SJCRH30 (cell line): ENCODE data around the gene LRP6. TPM values are rescaled to one million over a fixed set of nuclear protein-coding genes. Genes with fewer than 3 reads are reported as not detected.

Experiments
- DNase-seq, 2 experiments: peaks; one replicate each; pipeline ENCODE4 v3.0.0-alpha.2; 2015 to 2020
- H3K27ac ChIP-seq: fragments of 250-450 bp; sonication (Bioruptor Pico); 2 replicates; pipeline ENCODE4 v1.5.1; 2020; ENCODE audit warnings: mild to moderate bottlenecking, moderate library complexity
- H3K27me3 ChIP-seq: fragments of 250-450 bp; sonication (Bioruptor Pico); 2 replicates; pipeline ENCODE4 v1.5.1; 2020; ENCODE audit warnings: mild to moderate bottlenecking, moderate library complexity
- H3K36me3 ChIP-seq: fragments of 250-450 bp; sonication (Bioruptor Pico); 2 replicates; pipeline ENCODE4 v1.5.1; 2020; ENCODE audit warnings: mild to moderate bottlenecking, moderate library complexity
- H3K4me1 ChIP-seq: fragments of 250-450 bp; sonication (Bioruptor Pico); 2 replicates; pipeline ENCODE4 v1.5.1; 2020; ENCODE audit warnings: mild to moderate bottlenecking, moderate library complexity
- H3K4me3 ChIP-seq: fragments of 250-450 bp; sonication (Bioruptor Pico); 2 replicates; pipeline ENCODE4 v1.5.1; 2020; ENCODE audit warnings: mild to moderate bottlenecking, moderate library complexity
- H3K9me3 ChIP-seq: fragments of 250-450 bp; sonication (Bioruptor Pico); replicated peaks from 2 replicates; pipeline ENCODE4 v1.5.1; 2020; ENCODE audit warnings: mild to moderate bottlenecking, moderate library complexity
- total RNA-seq: library from RNA; depleted of rRNA; stranded (reverse); fragments of >200 nt; shearing (Covaris generic); gene quantifications from 2 replicates; pipeline ENCODE4 v1.2.3, GENCODE V29; 2014

LRP6 gene
- total RNA-seq, 1 experiment from 2014 or later: 32.2 TPM

- Histone ChIP-seq H3K4me3 (no peak overlapping the region), H3K27me3 (no peaks in the 10 kb centered on the region), H3K36me3 (no peaks in the 10 kb centered on the region), H3K27ac (no peak overlapping the region), H3K9me3 (no peaks in the 10 kb centered on the region), H3K4me1 (no peaks in the 10 kb centered on the region)
- no peak for DNase-seq
Measured at GRCh38 chr12:12214201-12214600, 52.6 kb downstream of the LRP6 start.

GRCh38 chr12:12212769-12213168 is 54.1 kb downstream of the LRP6 start:
- H3K4me3 ChIP-seq: no peak overlapping the region
- no peak overlapping the region for H3K27ac ChIP-seq
- H3K27me3 ChIP-seq: no peaks in the 10 kb centered on the region
- no peaks in the 10 kb centered on the region for H3K4me1 ChIP-seq
- H3K36me3 ChIP-seq: no peaks in the 10 kb centered on the region
- H3K9me3 ChIP-seq: no peaks in the 10 kb centered on the region
- DNase-seq: no peak

GRCh38 chr12:12210983-12211382 is 55.9 kb downstream of the LRP6 start:
- no peak overlapping the region for H3K27ac ChIP-seq
- no peak overlapping the region for H3K4me3 ChIP-seq
- H3K36me3 ChIP-seq: no peaks in the 10 kb centered on the region
- H3K9me3 ChIP-seq: no peaks in the 10 kb centered on the region
- no peaks in the 10 kb centered on the region for H3K27me3 ChIP-seq
- DNase-seq: no peak
- H3K4me1 ChIP-seq: no peaks in the 10 kb centered on the region

GRCh38 chr12:12210416-12210815 is 56.4 kb downstream of the LRP6 start:
- H3K36me3 ChIP-seq: no peaks in the 10 kb centered on the region
- DNase-seq: no peak
- no peaks in the 10 kb centered on the region for H3K4me1 ChIP-seq
- H3K4me3 ChIP-seq: no peak overlapping the region
- no peak overlapping the region for H3K27ac ChIP-seq
- H3K9me3 ChIP-seq: no peaks in the 10 kb centered on the region
- no peaks in the 10 kb centered on the region for H3K27me3 ChIP-seq

GRCh38 chr12:12209675-12210074 is 57.2 kb downstream of the LRP6 start:
- Histone ChIP-seq H3K36me3 (no peaks in the 10 kb centered on the region), H3K4me3 (no peak overlapping the region), H3K9me3 (no peaks in the 10 kb centered on the region), H3K4me1 (no peaks in the 10 kb centered on the region), H3K27ac (no peak overlapping the region), H3K27me3 (no peaks in the 10 kb centered on the region)
- no peak for DNase-seq

DNA sequence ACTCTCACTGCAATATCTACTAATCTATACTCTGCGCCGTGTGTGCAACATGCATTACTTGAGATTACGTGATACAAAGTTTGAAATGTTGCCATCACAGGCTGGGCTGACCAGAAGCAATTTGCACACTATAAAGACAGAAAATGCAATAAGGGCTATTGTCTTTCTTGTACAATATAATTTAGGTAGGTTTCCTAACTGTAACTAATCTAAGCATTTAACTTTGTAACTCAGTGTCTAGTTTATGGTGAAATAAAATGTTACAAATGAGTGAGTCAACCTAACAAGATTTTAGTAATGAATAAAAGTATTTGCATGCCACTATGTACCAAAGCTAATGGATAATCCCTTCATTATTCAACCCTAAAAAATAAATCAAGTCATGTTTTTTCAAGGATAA is 57.8 kb downstream of the LRP6 start:
- H3K27me3 ChIP-seq: no peaks in the 10 kb centered on the region
- H3K4me1 ChIP-seq: no peaks in the 10 kb centered on the region
- H3K27ac ChIP-seq: no peak overlapping the region

GRCh38 chr12:12207746-12208145 is 59.1 kb downstream of the LRP6 start:
- Histone ChIP-seq H3K4me1 (no peaks in the 10 kb centered on the region), H3K27ac (no peak overlapping the region), H3K4me3 (no peak overlapping the region), H3K36me3 (no peaks in the 10 kb centered on the region; the same call in 1 of the 2 replicates), H3K9me3 (no peaks in the 10 kb centered on the region), H3K27me3 (no peaks in the 10 kb centered on the region)
- DNase-seq: no peak

More for the DNA sequence above, 57.8 kb downstream of the LRP6 start:
- Histone ChIP-seq H3K4me3 (no peak overlapping the region), H3K36me3 (no peaks in the 10 kb centered on the region), H3K9me3 (no peaks in the 10 kb centered on the region)
- DNase-seq: no peak

DNA sequence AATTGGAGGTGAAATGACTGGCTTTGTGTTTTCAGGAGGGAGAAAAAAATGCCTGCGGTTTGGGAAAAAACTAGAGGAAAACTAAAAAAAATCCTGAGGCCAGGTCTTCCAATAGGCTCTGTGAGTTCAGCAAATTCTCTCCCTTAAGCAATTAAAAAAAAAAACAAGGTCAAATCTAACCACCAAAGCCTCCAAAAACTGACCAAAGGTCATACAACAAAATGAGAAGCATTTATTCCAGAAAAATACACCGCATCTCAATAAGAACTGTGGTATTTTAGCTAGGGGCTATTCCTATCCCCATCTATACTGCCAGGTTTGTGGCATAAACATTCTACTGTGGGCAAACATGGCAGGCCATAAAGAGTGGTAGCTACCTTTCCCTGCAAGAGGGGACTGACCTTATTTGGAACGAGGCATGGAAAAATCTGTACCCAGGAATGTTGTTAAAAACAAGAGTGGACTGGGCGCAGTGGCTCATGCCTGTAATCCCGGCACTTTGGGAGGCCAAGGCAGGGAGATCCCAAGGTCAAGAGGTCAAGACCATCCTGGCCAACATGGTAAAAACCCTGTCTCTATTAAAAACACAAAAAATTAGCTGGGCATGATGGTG is 60.0 kb downstream of the LRP6 start:
- no peak for DNase-seq
- Histone ChIP-seq H3K9me3 (no peaks in the 10 kb centered on the region), H3K27ac (no peak overlapping the region)

DNA sequence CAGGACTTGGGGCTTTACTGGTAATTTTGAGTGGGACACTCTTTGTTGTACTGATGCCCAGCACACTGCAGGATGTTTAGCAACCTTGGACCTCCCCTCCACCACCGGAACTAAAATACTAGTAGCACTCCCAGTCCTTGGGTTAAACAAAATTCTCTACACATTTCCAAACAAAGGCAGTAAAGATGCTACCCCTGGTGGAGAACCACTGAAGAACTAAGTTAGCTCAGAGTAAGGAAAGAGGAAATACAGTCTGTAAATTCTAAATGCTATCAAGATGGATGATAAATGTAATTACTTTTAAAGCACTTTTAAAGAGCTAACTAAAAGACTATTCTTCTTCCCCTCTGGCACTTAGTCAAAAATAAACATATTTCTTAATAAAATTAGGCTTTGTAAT is 64.1 kb downstream of the LRP6 start:
- Histone ChIP-seq H3K36me3 (peaks cover 15% of the 10 kb centered on the region), H3K27me3 (no peaks in the 10 kb centered on the region), H3K4me3 (no peak overlapping the region), H3K27ac (no peak overlapping the region), H3K9me3 (no peaks in the 10 kb centered on the region), H3K4me1 (no peaks in the 10 kb centered on the region)
- DNase-seq: no peak

More for the DNA sequence above, 60.0 kb downstream of the LRP6 start:
- Histone ChIP-seq H3K27me3 (no peaks in the 10 kb centered on the region), H3K36me3 (no peaks in the 10 kb centered on the region; the same call in 1 of the 2 replicates), H3K4me1 (no peaks in the 10 kb centered on the region), H3K4me3 (no peak overlapping the region)

GRCh38 chr12:12202105-12202504 is 64.7 kb downstream of the LRP6 start:
- no peak for DNase-seq
- H3K4me1 ChIP-seq: no peaks in the 10 kb centered on the region
- no peak overlapping the region for H3K27ac ChIP-seq
- H3K27me3 ChIP-seq: no peaks in the 10 kb centered on the region
- no peak overlapping the region for H3K4me3 ChIP-seq
- H3K36me3 ChIP-seq: peaks cover 15% of the 10 kb centered on the region
- no peaks in the 10 kb centered on the region for H3K9me3 ChIP-seq

DNA sequence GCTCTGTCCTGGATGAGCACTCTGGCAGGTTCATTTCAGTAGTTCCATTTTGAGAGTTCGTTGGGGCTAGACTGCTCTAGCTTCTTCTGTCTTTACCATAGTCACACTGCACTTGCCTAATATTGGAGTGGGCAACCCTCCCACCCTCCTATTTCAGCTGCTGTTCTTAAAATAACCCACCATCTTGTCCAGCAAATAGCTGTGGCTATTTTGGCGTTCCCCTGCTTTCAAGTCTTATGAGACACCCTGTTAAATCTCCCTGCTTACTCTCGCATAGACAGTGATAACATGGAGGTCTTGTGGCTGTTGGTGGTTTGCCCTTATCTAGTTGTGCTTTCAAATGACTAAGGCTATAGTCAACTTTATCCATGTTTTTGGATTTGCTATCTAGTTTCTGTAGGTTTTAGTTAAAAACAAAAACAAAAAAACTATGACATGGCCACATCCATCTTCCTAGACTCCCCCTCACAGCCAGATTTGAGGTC is 65.5 kb downstream of the LRP6 start:
- H3K27ac ChIP-seq: no peak overlapping the region
- no peak overlapping the region for H3K4me3 ChIP-seq
- H3K4me1 ChIP-seq: no peaks in the 10 kb centered on the region
- no peak for DNase-seq
- H3K27me3 ChIP-seq: no peaks in the 10 kb centered on the region
- peaks cover 17% of the 10 kb centered on the region for H3K36me3 ChIP-seq
- H3K9me3 ChIP-seq: no peaks in the 10 kb centered on the region

GRCh38 chr12:12200363-12200762 is 66.5 kb downstream of the LRP6 start:
- H3K9me3 ChIP-seq: no peaks in the 10 kb centered on the region
- no peak overlapping the region for H3K27ac ChIP-seq

GRCh38 chr12:12198124-12198523 is 68.7 kb downstream of the LRP6 start:
- Histone ChIP-seq H3K4me1 (no peaks in the 10 kb centered on the region), H3K27me3 (no peaks in the 10 kb centered on the region), H3K9me3 (no peaks in the 10 kb centered on the region), H3K4me3 (no peak overlapping the region), H3K27ac (no peak overlapping the region), H3K36me3 (peaks cover 17% of the 10 kb centered on the region)
- DNase-seq: no peak

More at GRCh38 chr12:12200363-12200762, 66.5 kb downstream of the LRP6 start:
- DNase-seq: no peak
- no peaks in the 10 kb centered on the region for H3K4me1 ChIP-seq
- no peak overlapping the region for H3K4me3 ChIP-seq
- peaks cover 17% of the 10 kb centered on the region for H3K36me3 ChIP-seq
- H3K27me3 ChIP-seq: no peaks in the 10 kb centered on the region

DNA sequence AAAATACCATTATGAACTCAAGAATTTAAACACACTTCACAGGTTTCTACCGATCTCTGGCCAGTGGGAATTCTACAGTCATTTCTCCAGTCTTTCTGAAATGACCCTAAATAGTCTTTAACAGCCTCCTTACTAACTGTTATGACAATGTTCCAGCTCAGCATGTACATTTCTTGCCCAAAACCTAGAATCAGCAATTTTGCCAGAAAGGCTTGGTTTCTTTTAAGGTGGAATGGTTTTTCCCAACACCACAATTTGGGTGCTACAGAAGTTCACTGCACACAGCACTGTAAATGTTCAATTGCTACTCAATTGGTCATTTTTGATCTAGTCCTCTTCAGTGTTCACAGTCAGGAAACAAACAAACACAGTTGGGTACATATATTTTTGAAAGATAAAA is 69.7 kb downstream of the LRP6 start:
- no peak for DNase-seq
- Histone ChIP-seq H3K36me3 (peaks cover 17% of the 10 kb centered on the region), H3K27me3 (no peaks in the 10 kb centered on the region), H3K4me3 (no peak overlapping the region), H3K4me1 (no peaks in the 10 kb centered on the region), H3K9me3 (no peaks in the 10 kb centered on the region), H3K27ac (no peak overlapping the region)

DNA sequence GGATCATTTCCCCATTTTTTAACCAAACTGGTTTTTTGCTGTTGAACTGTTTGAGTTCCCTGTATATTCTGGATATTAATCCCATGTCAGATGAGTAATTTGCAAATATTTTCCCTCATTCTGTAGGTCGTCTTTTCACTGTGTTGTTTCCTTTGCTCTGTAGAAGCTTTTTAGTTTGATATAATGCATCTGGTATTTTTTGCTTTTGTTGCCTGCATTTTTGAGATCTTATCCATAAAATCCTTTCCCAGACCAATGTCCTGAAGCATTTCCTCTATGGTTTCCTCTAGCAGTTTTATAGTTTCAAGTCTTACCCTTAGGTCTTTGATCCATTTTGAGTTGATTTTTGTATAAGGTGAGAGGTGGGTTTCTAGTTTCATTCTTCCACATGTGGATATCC is 71.3 kb downstream of the LRP6 start:
- H3K27me3 ChIP-seq: no peaks in the 10 kb centered on the region
- H3K4me1 ChIP-seq: no peaks in the 10 kb centered on the region
- H3K36me3 ChIP-seq: peaks cover 12% of the 10 kb centered on the region
- no peak overlapping the region for H3K27ac ChIP-seq
- no peak overlapping the region for H3K4me3 ChIP-seq
- no peaks in the 10 kb centered on the region for H3K9me3 ChIP-seq
- no peak for DNase-seq

GRCh38 chr12:12195081-12195480 is 71.8 kb downstream of the LRP6 start:
- H3K27me3 ChIP-seq: no peaks in the 10 kb centered on the region
- H3K4me1 ChIP-seq: no peaks in the 10 kb centered on the region
- DNase-seq: no peak
- no peak overlapping the region for H3K27ac ChIP-seq
- no peaks in the 10 kb centered on the region for H3K9me3 ChIP-seq
- peaks cover 11% of the 10 kb centered on the region for H3K36me3 ChIP-seq
- H3K4me3 ChIP-seq: no peak overlapping the region
